CD4-positive, alpha-beta T cell treated with Interleukin-6 for 4 hours (primary cell): Measurements from ENCODE around the gene KLF9.

Experiments
- DNase-seq: peaks from one replicate; pipeline ENCODE4 v3.0.0-alpha.2; 2020; ENCODE audit warnings: mixed read lengths

KLF9 gene

DNA sequence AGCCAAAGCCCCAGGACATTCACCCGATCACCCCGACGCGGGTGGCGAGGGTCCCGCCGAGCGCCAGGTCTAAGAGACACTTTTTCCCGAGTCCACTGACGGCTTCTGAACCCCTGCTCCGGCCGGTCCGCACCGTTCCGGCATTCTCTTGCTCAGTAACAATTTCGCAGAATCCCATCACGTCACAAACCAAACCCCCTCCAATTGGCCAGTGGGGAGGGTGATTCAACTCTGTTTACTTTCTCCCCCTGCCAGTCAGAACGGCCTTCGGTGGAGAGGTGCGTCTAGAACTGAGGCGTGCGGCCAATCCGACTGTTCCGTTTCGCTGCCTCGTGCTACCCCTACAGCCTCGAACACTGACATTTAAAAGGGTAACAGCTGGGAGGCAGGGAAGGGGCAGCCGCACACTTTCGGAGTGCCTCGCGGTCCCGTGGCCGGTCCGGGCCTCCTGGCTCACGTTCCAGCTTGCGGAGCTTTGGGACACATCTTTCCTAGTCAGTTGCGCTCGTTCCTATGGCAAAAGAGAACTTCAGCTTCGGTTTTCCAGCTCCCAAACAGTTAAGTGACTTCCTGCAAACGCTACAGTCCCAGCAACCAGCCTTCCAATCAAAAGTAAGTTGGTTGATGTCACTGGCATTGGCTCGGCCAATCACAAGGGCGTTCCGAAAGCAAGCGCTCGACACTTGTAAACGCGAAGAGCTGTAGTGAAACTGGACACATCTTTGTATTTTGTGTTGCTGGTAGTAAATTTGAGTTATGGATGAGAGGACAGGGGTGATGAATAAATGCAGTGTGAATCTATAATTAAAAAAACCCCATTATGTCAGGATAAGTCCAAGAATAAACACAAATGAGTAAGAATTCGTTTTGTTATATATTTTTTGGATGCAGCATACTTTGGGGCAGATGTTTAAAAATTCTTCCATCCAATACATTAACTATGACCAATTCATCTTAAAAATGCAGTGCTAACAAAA lies at the start of gene KLF9:
Gene KLF9 (minus strand): TSS at position 859 of the 977 bp plus-strand sequence. CDS start 1,294 bp downstream, outside the sequence.
- DNase-seq: peak; percentile 90

GRCh38 chr9:70463877-70464276 lies 49.4 kb upstream of the KLF9 start:
- no peak for DNase-seq

DNA sequence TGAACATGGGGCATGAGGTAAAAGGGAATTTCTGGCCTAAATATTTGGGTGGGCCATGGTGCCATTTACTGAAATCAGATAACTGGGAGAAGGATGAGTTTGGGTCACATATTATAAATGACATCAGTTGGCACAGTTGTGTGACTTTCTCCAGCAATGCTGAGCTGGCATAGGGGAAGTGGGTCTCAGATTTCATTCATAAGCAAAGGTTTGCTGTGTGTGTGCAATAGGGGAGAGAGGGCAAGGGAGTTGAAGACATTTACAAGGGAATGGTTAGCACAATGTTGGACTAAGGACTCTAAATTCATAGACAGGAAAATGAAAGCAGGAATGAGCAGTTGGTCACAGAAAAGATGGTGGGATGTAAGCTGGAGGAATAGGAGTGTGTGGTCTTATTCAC lies 47.8 kb upstream of the KLF9 start:
- DNase-seq: no peak

DNA sequence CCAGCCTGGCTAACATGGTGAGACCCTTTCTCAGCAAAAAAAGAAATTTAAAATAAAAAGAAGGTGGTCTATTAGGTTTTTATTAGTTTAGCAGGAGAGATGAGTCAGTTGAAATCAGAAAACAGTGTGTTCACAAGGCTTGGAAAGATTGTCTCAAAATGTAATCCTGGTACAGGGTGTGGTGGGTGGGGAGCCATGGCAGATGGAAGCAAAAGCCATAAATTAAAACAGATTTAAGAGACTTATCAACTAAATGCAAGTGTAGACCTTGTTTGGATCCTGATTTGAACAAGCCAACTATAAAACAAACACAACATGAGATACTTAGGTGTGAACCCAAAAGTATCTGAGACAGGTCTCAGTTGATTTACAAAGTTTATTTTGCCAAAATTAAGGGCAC lies 42.8 kb upstream of the KLF9 start:
- DNase-seq: no peak

GRCh38 chr9:70455993-70456704 lies 41.7 kb upstream of the KLF9 start:
- DNase-seq: no peak

DNA sequence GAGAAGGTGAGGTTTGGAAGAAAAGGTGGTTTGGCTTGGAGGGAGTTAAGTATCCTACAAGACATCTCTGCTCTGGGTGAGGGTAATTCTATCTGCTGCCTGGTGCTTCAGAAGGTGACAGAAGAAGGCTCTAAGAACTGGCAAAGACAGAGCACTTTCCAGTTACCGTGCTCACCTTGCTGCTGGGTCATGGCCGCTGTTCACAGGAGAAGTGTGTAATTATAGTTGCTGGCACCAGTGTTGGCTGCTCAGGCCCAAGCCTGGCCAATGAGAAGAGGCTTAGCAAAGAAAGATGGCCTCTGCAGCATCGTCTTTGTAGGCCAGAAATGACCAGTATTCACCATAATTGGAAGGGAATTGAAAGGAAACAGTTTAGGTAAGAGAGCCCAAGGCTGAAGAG lies 37.9 kb upstream of the KLF9 start:
- no peak for DNase-seq

- no peak for DNase-seq
Observed at GRCh38 chr9:70451765-70452164, 37.3 kb upstream of the KLF9 start.

- no peak for DNase-seq
Observed at GRCh38 chr9:70450738-70451137, 36.3 kb upstream of the KLF9 start.

DNA sequence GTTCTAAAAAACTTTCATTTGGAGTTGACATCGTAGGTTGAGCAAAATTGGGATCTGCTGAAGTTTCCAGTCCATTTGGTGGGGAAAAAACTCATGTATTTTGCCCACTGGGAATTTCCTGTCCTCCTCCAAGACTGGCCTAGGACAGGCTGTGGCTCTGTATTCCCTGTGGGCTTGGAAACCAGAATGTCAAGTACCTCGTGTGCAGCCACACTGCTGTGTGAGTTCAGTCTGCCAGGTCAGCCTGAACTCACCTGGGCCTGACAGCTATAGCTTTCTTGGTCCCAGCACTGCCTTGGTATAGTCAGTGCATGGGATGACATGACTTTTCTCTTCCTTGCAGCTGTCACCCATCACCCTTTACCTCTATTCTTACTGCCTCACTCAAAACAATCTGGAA lies 35.0 kb upstream of the KLF9 start:
- no peak for DNase-seq

DNA sequence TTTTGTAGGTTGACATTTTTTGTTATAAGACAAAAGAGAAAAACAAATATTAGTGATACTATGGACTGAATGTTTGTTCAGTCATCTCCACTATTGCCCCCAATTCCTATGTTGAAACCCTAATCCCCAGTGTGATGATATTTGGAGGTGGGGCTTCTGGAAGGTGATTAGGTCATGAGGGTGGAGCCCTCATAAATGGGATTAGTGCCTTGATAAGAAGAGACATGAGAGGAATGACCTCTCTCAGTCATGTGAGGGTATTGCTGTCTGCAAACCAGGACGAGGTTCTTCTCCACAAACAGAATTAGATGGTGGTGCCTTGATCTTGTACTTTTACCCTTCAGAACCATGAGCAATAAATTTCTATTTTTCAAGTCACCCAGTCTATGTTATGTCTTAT lies 34.5 kb upstream of the KLF9 start:
- DNase-seq: no peak

DNA sequence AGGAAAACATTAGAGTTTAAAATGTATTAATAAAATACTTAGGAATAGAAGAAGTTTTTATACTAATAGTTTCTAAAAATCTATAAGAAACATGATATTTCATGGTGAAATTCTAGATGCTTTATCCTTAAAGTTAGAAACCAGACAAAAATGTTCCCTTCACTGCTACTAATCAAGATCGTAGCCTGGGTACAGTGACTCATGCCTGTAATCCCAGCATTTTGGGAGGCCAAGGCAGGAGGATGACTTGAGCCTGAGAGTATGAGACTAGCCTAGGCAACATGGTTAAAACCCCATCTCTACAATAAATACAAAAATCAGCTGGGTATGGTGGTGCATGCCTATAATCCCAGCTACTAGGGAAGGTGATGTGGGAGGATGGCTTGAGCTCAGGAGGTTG lies 30.4 kb upstream of the KLF9 start:
- DNase-seq: no peak

- DNase-seq: no peak
Observed at GRCh38 chr9:70442328-70442848, 27.9 kb upstream of the KLF9 start.

- no peak for DNase-seq
Observed at GRCh38 chr9:70441622-70442021, 27.2 kb upstream of the KLF9 start.

DNA sequence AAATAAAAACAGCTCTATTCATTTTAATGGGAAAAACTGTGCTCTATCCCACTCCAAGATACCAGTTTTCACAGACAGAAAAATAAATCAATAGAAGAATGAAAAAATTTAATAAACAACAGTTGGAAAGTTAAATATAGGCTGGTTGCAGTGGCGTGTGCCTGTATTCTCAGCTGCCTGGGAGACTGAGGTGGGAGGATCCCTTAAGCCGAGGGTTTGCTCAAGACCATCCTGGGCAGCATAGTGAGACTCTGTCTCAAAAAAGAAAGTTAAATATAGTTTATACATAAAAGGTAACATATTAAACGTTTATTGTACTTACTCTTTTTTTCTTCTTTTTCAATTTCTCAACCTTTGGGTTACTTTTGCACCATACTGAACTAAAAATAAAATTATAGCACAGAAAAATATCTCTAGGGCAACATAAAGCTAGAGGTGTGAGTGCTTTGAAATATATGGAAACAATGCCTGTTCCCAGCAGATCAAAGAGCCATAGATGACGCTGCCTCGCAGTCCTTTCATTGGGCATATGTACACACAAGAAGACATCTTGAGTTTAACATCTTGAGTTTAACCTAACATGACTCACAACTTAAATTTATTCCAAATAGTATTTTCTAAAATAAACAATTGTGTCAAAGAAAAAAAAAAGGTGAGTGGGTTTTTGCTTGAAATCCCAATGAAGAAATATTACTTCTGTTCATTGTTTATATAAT lies 25.7 kb upstream of the KLF9 start:
- no peak for DNase-seq

- peak; percentile 8 for DNase-seq
Observed at GRCh38 chr9:70438341-70438928, 24.0 kb upstream of the KLF9 start.

DNA sequence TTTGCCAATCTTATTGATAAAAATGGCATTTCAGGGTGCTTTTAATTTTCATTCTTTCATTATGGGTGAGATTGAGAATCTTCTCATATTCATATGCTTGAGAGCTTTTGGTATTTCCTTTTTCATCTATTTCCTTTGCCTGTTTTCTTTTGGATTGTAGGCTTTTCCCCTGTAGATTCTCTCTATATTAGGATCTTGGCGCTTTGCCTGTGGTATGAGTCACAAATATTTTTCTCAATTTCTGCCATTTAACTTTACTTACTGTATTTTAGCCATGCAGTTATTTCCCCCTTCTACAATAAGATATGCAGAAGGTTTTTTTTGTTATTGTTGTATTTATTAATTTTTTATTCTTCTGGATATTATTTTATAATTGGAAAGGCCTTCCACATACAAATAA lies 21.5 kb upstream of the KLF9 start:
- no peak for DNase-seq

GRCh38 chr9:70429899-70430298 lies 15.4 kb upstream of the KLF9 start:
- no peak for DNase-seq

- DNase-seq: no peak
Observed at GRCh38 chr9:70428781-70429180, 14.3 kb upstream of the KLF9 start.

DNA sequence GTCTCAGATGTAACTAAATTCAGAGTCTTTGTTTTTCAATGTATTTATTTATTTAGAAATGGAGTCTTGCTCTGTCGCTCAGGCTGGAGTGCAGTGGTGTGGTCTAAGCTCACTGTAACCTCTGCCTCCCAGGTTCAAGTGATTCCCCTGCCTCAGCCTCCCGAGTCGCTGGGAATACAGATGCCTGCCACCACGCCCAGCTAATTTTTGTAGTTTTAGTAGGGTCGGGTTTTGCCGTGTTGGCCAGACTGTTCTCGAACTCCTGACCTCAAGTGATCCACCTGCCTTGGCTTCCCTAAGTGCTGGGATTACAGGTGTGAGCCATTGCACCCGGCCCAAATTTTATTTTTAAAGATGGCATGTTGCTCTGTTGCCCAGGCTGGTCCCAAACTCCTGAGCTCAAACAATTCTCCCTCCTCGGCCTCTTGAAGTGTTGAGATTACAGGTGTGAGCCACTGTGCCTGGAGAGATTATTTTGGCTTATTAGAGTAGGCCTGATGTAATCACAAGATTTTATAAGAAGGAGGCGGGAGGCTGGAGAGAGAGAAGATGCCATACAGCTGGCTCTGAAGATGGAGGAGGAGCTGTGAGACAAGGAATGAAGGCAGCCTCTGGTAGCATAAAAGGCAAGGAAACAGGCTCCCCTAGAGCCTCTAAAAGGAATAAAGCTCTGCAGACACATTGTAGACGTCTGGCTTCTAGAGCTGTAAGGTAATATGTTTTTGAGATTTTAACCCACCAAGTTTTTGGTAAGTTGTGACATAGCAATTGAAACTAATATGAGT lies 12.9 kb upstream of the KLF9 start:
- no peak for DNase-seq

- no peak for DNase-seq
Observed at GRCh38 chr9:70425192-70425591, 10.7 kb upstream of the KLF9 start.

GRCh38 chr9:70422371-70423043 lies 8.1 kb upstream of the KLF9 start:
- DNase-seq: no peak
